Testis (tissue), 3 donors: ENCODE data around the gene ADAMTS12. TPM values are rescaled to one million over a fixed set of nuclear protein-coding genes. Genes with fewer than 3 reads are reported as not detected.

Experiments
- DNase-seq: peaks from one replicate; pipeline ENCODE4 v3.0.0-alpha.2; 2019
- H3K27ac ChIP-seq, 2 donors: fragments of 200-600 bp; sonication (generic); one replicate each; pipeline ENCODE4 v1.5.1; 2019
- H3K27me3 ChIP-seq: fragments of 200-600 bp; sonication (generic); one replicate; pipeline ENCODE4 v1.5.1; 2019
- H3K36me3 ChIP-seq: fragments of 200-600 bp; sonication (generic); one replicate; pipeline ENCODE4 v1.5.1; 2017; ENCODE audit warnings: low read depth; ENCODE audit errors: missing control alignments
- H3K4me1 ChIP-seq: fragments of 200-600 bp; sonication (generic); one replicate; pipeline ENCODE4 v1.5.1; 2019
- H3K4me3 ChIP-seq, 2 donors: fragments of 200-600 bp; sonication (generic); one replicate each; pipeline ENCODE4 v1.5.1; 2017 to 2019
- H3K9me3 ChIP-seq: fragments of 200-600 bp; sonication (generic); one replicate; pipeline ENCODE4 v1.5.1; 2017
- CTCF ChIP-seq, 3 experiments: fragments of 450-650 bp in 2 of 3; fragments of 200-600 bp in 1 of 3; sonication (generic) in 1 of 3; IDR thresholded peaks; one replicate each; pipeline ENCODE4 v1.5.1; 2016 to 2019; ENCODE audit warnings: antibody characterized with exemption in 3 of 3, mild to moderate bottlenecking in 2 of 3, moderate library complexity in 1 of 3
- POLR2A ChIP-seq: fragments of 450-650 bp; IDR thresholded peaks from one replicate; pipeline ENCODE4 v1.6.1; 2017; ENCODE audit warnings: antibody characterized with exemption, mild to moderate bottlenecking, moderate library complexity
- whole genome bisulfite sequencing, 2 donors: methylation state at CpG; one replicate each; pipeline ENCODE4 v1.1.5; 2018; 5-methylcytosine and 5-hydroxymethylcytosine counted together
- intact Hi-C: fragments of 100-400 bp; cut with DNase I; formaldehyde crosslinking; loops from one replicate; pipeline ENCODE4 v1.15.1; 2023; ENCODE audit warnings: low total_unique reads
- polyA plus RNA-seq: library from polyadenylated mRNA; stranded (reverse); fragments of 350-450 nt; fragmentation: Illumina TruSeq; extraction: RNeasy Lipid Tissue Mini Kit (QIAGEN cat#74804); gene quantifications from one replicate; pipeline ENCODE4 v1.2.3, GENCODE V29; 2014; ENCODE audit warnings: low read depth, low replicate concordance; ENCODE audit not compliant: insufficient read depth
- total RNA-seq, 2 donors: library from RNA; depleted of rRNA; stranded (reverse); fragments of >200 nt; gene quantifications; one replicate each; pipeline ENCODE4 v1.2.3, GENCODE V29; 2016

ADAMTS12 gene
- total and polyA plus RNA-seq, 3 donors from 2014 or later = 4.9 to 9.3 (median 7.5) TPM

DNA sequence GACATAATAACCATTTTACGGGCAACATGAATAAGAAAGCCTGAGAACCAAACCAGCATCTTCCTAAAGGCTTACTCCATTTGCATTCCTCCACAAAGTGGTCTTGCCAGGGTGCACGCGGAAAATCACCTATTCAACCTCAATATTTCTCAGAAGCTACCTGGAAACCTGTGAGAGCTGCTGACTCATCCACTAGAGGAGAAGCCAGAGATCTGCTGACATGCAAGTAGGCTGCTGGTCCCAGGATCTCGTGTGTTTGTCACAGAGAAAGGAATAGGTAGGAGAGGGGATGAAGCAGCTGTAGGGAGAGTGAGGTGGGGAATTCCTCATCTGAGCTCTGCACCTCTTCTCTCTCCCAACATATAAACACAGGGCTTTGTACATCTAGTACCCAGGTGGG, 138.1 kb downstream of the ADAMTS12 start:
- Histone ChIP-seq H3K9me3 (no peaks in the 10 kb centered on the region), H3K4me1 (no peaks in the 10 kb centered on the region), H3K4me3 (no peak overlapping the region), H3K36me3 (no peaks in the 10 kb centered on the region), H3K27me3 (no peaks in the 10 kb centered on the region), H3K27ac (no peak overlapping the region)
- WGBS, 2 donors = 84 to 94% methylated on average over 4 of the region's 4 CpGs
- intact Hi-C loops = no loop called here
- TF ChIP-seq POLR2A (no peak), CTCF (IDR thresholded peaks at IDR 0.05) (no peak)
- DNase-seq = no peak

DNA sequence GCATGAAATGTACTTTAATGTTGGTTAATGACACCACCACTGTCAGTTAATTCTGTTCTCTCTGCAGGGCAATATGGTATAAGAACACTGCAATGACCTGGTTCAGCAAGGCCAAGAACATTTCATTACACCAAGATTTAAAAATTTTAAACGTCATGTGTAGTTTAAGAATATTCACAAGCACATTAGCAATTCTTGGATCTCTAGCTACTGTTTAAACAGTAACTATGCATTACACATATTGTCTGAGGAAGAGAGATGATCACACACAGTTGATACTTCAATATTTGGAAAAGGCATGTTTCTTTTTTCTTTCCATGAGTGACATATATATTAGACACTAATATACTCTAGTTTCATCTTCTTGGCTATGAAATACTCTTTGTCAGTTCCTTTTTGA, 143.0 kb downstream of the ADAMTS12 start:
- WGBS, 2 donors = 67 to 76% methylated on average over 1 of the region's 1 CpG
- no peaks in the 10 kb centered on the region for H3K36me3 ChIP-seq
- H3K4me3 ChIP-seq = no peak overlapping the region
- intact Hi-C loops = no loop called here
- no peaks in the 10 kb centered on the region for H3K9me3 ChIP-seq
- no peak overlapping the region for H3K27ac ChIP-seq
- no peak for TF ChIP-seq CTCF (IDR thresholded peaks at IDR 0.05)
- no peak for TF ChIP-seq POLR2A
- no peak for DNase-seq
- no peaks in the 10 kb centered on the region for H3K4me1 ChIP-seq
- no peaks in the 10 kb centered on the region for H3K27me3 ChIP-seq

DNA sequence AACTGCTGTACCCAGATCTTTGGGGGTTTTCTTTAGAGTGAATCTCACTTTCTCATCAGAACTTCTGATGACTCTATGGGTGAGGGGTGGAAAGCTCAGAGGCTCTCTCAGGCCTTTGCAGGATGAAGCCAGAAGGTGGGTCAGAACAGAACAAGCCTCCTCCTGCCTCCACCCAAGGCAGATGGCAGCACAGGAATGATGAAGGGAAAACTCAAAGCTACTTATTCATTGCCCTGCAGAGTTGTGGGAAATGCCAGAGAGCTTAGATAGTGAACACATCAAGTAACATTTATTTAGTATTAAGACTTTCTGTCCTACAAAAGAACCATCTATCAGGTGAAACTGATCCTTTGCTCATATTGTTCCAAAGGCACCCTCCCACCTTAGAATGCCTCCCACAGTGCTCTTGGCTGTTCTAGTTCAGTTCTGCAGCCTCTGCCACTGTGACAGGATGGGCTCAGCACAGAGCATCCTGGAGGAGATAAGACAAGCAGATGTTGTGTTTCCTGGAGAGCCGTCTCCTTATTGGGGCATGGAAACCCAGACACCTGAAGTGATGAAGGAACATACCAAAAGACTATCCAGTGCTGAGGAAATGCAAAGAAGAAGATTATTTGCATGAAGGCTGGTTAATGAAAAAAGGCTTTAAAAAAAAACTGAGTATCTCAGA, 146.6 kb downstream of the ADAMTS12 start:
- TF ChIP-seq POLR2A = no peak
- no peaks in the 10 kb centered on the region for H3K36me3 ChIP-seq
- no peaks in the 10 kb centered on the region for H3K4me1 ChIP-seq
- 60 to 86% methylated on average over 1 of the region's 1 CpG for WGBS, 2 donors
- no peak for DNase-seq
- no peak overlapping the region for H3K4me3 ChIP-seq
- H3K27me3 ChIP-seq = no peaks in the 10 kb centered on the region
- intact Hi-C loops = no loop called here
- no peaks in the 10 kb centered on the region for H3K9me3 ChIP-seq
- no peak overlapping the region for H3K27ac ChIP-seq

DNA sequence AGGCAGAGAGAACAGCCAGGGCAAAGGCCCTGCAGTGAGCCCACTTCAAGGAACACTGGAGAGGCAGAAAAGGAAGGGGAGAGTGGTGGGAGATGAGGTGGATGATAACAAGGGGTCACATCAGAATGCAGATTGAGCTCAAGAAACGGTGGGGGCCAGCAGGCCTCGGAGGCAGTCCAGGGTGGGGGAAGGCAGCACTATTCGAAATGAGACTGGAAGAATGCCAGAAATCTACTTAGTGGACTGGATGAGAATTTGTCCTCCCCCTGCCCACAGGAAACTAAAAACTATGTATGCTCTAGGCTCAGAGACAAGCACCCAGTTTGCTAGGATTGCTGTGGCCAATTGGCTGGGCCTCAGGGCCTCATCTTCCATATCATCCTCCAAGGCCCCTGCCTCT, 148.7 kb downstream of the ADAMTS12 start:
- intact Hi-C loops = no loop called here
- WGBS, 2 donors = 35 to 67% methylated on average over 3 of the region's 3 CpGs

GRCh38 chr5:33742181-33742580, 149.6 kb downstream of the ADAMTS12 start:
- intact Hi-C loops = no loop called here
- Histone ChIP-seq H3K36me3 (no peaks in the 10 kb centered on the region), H3K4me1 (peaks cover 2% of the 10 kb centered on the region), H3K9me3 (no peaks in the 10 kb centered on the region), H3K4me3 (no peak overlapping the region), H3K27ac (no peak overlapping the region), H3K27me3 (no peaks in the 10 kb centered on the region)
- WGBS, 2 donors = 61 to 67% methylated on average over 2 of the region's 2 CpGs
- TF ChIP-seq CTCF (IDR thresholded peaks at IDR 0.05) (no peak), POLR2A (no peak)
- no peak for DNase-seq

More for the DNA sequence above, 148.7 kb downstream of the ADAMTS12 start:
- no peak for DNase-seq
- Histone ChIP-seq H3K27me3 (no peaks in the 10 kb centered on the region), H3K4me1 (no peaks in the 10 kb centered on the region), H3K4me3 (no peak overlapping the region), H3K9me3 (no peaks in the 10 kb centered on the region), H3K27ac (no peak overlapping the region), H3K36me3 (no peaks in the 10 kb centered on the region)
- TF ChIP-seq POLR2A (no peak), CTCF (IDR thresholded peaks at IDR 0.05) (no peak)
